RWPE2 (cell line): Measurements from ENCODE around the gene OR5L2.
"Not testable (repeated sequence)": the region's sequence is repeated elsewhere in the genome, so short reads cannot be mapped to it uniquely, and the experiment has no call there.

ENCODE experiments used
- ATAC-seq: fragments of 200-7000 bp; cut with Tn5 transposase; 3 replicates; pipeline ENCODE4 v1.9.1; 2021; ENCODE audit warnings: low read depth
- DNase-seq: peaks from one replicate; pipeline ENCODE4 v3.0.0-alpha.2; 2020; ENCODE audit warnings: low spot score
- H3K27ac ChIP-seq: fragments of 450-650 bp; 2 replicates; pipeline ENCODE4 v1.5.1; 2017; ENCODE audit warnings: mild to moderate bottlenecking; ENCODE audit not compliant: poor library complexity, severe bottlenecking
- H3K27me3 ChIP-seq: fragments of 250-450 bp; sonication (Bioruptor Pico); 2 replicates; pipeline ENCODE4 v1.5.1; 2021; ENCODE audit warnings: mild to moderate bottlenecking, moderate library complexity; ENCODE audit not compliant: insufficient read depth, poor library complexity, severe bottlenecking
- H3K36me3 ChIP-seq: fragments of 250-450 bp; sonication (Bioruptor Pico); 2 replicates; pipeline ENCODE4 v1.5.1; 2020; ENCODE audit warnings: low read depth, mild to moderate bottlenecking, moderate library complexity
- H3K4me1 ChIP-seq: fragments of 250-450 bp; sonication (Bioruptor Pico); 2 replicates; pipeline ENCODE4 v1.5.1; 2021; ENCODE audit warnings: mild to moderate bottlenecking, moderate library complexity; ENCODE audit not compliant: insufficient read depth, poor library complexity, severe bottlenecking
- H3K4me3 ChIP-seq: fragments of 250-450 bp; sonication (Bioruptor Pico); 2 replicates; pipeline ENCODE4 v1.5.1; 2021; ENCODE audit warnings: mild to moderate bottlenecking, moderate library complexity; ENCODE audit not compliant: severe bottlenecking
- H3K9me3 ChIP-seq: fragments of 250-450 bp; sonication (Bioruptor Pico); 2 replicates; pipeline ENCODE4 v1.5.1; 2021; ENCODE audit warnings: mild to moderate bottlenecking, moderate library complexity; ENCODE audit not compliant: severe bottlenecking
- CTCF ChIP-seq: fragments of 450-650 bp; IDR thresholded peaks from one replicate; pipeline ENCODE4 v1.5.1; 2017; ENCODE audit warnings: mild to moderate bottlenecking, moderate library complexity; ENCODE audit not compliant: poor library complexity, severe bottlenecking

OR5L2 gene

GRCh38 chr11:55852141-55852540 lies 25.1 kb downstream of the OR5L2 start:
- no peak for TF ChIP-seq CTCF
- no peaks in the 10 kb centered on the region for H3K9me3 ChIP-seq
- no peaks in the 10 kb centered on the region for H3K36me3 ChIP-seq
- H3K4me1 ChIP-seq = no peaks in the 10 kb centered on the region
- H3K27ac ChIP-seq = no peak overlapping the region
- H3K27me3 ChIP-seq = no peaks in the 10 kb centered on the region
- no peak overlapping the region for H3K4me3 ChIP-seq
- ATAC-seq (no peak), DNase-seq (no peak)

- Histone ChIP-seq H3K4me1 (no peaks in the 10 kb centered on the region), H3K4me3 (no peak overlapping the region), H3K27ac (no peak overlapping the region), H3K9me3 (no peaks in the 10 kb centered on the region), H3K36me3 (no peaks in the 10 kb centered on the region), H3K27me3 (no peaks in the 10 kb centered on the region)
- TF ChIP-seq CTCF = no peak
- DNase-seq = no peak
- ATAC-seq = no peak
These were observed 27.7 kb downstream of the OR5L2 start for GRCh38 chr11:55854704-55855103.

- H3K9me3 ChIP-seq, H3K27me3 ChIP-seq, H3K27ac ChIP-seq: not testable (repeated sequence)
These were observed 40.3 kb downstream of the OR5L2 start for GRCh38 chr11:55867354-55867753.

GRCh38 chr11:55872731-55873130 lies 45.7 kb downstream of the OR5L2 start:
- not testable (repeated sequence) for ATAC-seq, H3K9me3 ChIP-seq, H3K36me3 ChIP-seq, H3K4me1 ChIP-seq, DNase-seq, H3K4me3 ChIP-seq, H3K27me3 ChIP-seq, H3K27ac ChIP-seq

More at GRCh38 chr11:55867354-55867753, 40.3 kb downstream of the OR5L2 start:
- not testable (repeated sequence) for ATAC-seq, H3K36me3 ChIP-seq, H3K4me3 ChIP-seq, H3K4me1 ChIP-seq, DNase-seq

GRCh38 chr11:55873146-55873545 lies 46.1 kb downstream of the OR5L2 start:
- H3K4me3 ChIP-seq, H3K4me1 ChIP-seq, H3K27me3 ChIP-seq, ATAC-seq, H3K9me3 ChIP-seq, DNase-seq, H3K27ac ChIP-seq, H3K36me3 ChIP-seq: not testable (repeated sequence)
